ENCODE results near the gene KDM3A. TPM values are rescaled to one million over a fixed set of nuclear protein-coding genes. Genes with fewer than 3 reads are reported as not detected.

Gene KDM3A
- total RNA-seq, 2 donors from 2014 or later, result 86.5 to 204 TPM

DNA sequence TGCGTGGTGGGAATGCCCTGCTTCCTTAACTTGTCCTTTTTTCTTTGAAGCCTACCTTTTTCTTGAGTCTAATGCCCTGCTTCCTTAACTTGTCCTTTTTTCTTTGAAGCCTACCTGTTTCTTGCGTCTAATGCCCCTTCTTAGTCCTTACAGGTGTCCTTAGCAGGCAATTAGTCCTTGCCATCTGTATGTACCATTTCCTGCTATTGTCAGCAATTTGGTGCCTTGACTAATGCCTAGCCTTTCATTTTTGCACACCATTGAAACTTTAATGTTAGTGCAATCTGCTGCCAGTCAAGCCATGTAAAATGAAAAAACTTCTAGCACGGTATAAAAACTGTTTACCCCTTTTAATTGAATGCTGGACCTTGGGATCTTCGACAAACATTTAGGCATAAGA lies 4.3 kb downstream of the KDM3A start:
- ATAC-seq (replicated peaks), result no peak
- Mint-ChIP-seq H3K36me3 (ENCODE audit: low read depth) (peaks cover 97% of the 10 kb centered on the region), H3K4me3 (peak overlapping the region; percentile 97), H3K9me3 (peaks cover 3% of the 10 kb centered on the region), H3K4me1 (peaks cover 61% of the 10 kb centered on the region), H3K27me3 (no peaks in the 10 kb centered on the region), H3K27ac (peak overlapping the region; percentile 2)

DNA sequence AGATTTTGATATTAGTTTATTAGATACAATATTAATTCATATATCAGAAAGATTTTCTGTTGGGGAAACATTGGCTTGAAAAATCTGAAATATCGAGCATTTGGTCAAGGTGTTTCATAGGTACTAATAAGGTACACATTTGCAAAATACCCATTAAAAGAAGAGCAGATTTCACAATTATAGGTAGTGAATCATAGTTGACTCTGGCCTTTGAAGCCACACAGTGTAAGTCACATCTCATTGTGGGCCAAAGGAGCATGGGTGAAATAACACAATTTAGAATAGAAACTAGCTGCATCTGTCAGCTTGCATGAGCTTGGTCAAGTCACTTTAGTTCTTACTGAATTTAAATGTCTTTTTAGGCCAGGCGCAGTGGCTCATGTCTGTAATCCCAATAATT lies 4.9 kb downstream of the KDM3A start:
- Mint-ChIP-seq H3K9me3 (no peaks in the 10 kb centered on the region), H3K36me3 (ENCODE audit: low read depth) (peaks cover 97% of the 10 kb centered on the region), H3K27me3 (no peaks in the 10 kb centered on the region), H3K4me3 (peak overlapping the region; percentile 97), H3K27ac (no peak overlapping the region), H3K4me1 (peaks cover 57% of the 10 kb centered on the region)
- ATAC-seq (replicated peaks), result peak; percentile 7

DNA sequence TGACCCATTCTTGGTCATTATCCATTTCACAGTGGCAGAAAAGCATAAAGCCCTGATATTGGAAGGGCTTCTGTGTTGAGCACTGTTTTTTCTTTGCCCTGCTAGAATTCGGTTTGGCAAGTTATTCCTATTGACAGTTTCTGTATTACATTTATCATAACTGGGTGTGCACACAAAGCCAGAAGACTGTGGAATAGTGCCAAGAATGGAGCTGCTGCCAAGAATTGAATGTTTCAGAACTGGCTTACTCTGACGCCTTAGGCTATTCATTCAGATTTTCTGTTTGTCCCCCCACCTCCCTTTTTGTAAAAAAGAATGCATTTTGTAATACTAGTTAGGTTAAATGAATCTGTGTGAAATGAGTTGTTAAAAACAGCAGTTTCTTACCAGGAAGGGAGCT lies 12.7 kb downstream of the KDM3A start:
- Mint-ChIP-seq H3K9me3 (no peaks in the 10 kb centered on the region), H3K4me3 (no peak overlapping the region), H3K36me3 (ENCODE audit: low read depth) (peaks cover 100% of the 10 kb centered on the region), H3K4me1 (peaks cover 16% of the 10 kb centered on the region), H3K27ac (no peak overlapping the region), H3K27me3 (no peaks in the 10 kb centered on the region)
- no peak for ATAC-seq (replicated peaks)

DNA sequence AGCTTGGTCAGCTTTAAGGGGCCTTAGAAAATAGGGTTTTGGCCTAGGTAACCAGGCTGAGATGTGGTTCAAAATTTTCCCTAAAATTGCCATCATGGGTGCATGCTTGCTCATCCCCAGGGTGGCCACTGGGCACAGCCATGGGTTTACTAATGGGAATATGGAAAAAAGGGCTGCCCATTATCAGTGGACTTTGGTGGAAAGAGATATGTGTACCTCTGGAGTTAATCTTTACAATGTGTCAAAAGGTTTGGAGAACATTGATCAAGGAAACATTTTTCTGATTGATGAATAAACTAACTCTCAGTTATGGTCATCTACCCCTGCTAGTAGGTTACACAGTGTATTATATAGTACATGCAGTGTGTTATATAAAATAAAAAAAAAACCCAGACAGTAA lies 13.1 kb downstream of the KDM3A start:
- H3K27me3 Mint-ChIP-seq, result no peaks in the 10 kb centered on the region
- H3K36me3 Mint-ChIP-seq (ENCODE audit: low read depth), result peaks cover 100% of the 10 kb centered on the region
- no peak overlapping the region for H3K4me3 Mint-ChIP-seq
- ATAC-seq (replicated peaks), result no peak
- H3K4me1 Mint-ChIP-seq, result peaks cover 16% of the 10 kb centered on the region
- no peaks in the 10 kb centered on the region for H3K9me3 Mint-ChIP-seq
- no peak overlapping the region for H3K27ac Mint-ChIP-seq

DNA sequence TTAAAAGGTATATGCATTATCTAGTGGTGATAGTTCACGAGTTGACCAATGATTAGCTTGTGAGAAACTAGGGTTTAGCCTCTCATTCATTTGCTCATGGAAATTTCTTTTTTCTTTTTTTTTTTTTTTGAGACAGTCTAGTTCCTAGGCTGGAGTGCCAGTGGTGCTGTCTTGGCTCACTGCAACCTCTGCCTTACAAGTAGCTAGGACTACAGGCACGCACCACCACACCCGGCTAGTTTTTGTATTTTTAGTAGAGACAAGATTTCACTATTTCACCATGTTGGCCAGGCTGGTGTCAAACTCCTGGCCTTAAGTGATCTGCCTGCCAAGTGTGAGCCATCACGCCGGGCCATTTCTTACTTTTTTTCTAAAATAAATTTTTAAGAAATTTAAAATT lies 14.0 kb downstream of the KDM3A start:
- Mint-ChIP-seq H3K4me1 (peaks cover 18% of the 10 kb centered on the region), H3K27me3 (no peaks in the 10 kb centered on the region), H3K9me3 (no peaks in the 10 kb centered on the region), H3K36me3 (ENCODE audit: low read depth) (peaks cover 100% of the 10 kb centered on the region), H3K4me3 (no peak overlapping the region), H3K27ac (no peak overlapping the region)
- no peak for ATAC-seq (replicated peaks)

DNA sequence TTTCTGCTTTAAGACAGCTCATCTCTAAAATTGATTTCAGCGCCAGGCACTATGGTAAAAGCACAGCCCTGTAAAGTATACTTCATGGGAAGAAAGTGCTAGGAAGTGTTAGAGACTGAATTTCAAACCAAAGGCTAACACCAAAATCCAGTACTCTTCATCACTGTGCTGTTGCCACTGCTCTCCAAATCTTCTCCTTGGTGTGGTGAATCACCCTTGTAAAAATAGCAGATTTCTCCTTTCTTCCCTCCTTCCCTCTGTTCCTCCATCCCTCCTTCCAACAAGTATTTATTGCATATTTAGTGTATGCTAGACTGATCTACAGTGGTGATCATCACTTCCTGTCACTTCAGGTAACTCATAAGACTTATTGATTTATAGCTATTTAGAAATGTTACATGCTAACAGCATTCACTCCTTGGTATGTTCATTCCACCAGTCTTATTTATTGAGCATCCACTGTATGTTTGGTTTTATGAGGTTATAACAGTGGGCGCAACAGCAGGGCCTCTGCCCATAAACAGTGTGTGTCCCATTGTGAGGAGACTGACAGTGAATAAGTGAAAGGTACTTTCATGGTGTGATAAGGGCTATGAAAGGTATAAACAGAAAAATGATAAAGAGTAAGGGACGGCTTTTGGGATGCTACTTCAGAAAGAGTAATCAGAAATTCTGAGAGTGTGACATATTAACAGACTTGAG lies 20.0 kb downstream of the KDM3A start:
- H3K9me3 Mint-ChIP-seq, result no peaks in the 10 kb centered on the region
- no peaks in the 10 kb centered on the region for H3K27me3 Mint-ChIP-seq
- H3K4me3 Mint-ChIP-seq, result no peak overlapping the region
- peaks cover 100% of the 10 kb centered on the region for H3K36me3 Mint-ChIP-seq (ENCODE audit: low read depth)
- no peak overlapping the region for H3K27ac Mint-ChIP-seq
- H3K4me1 Mint-ChIP-seq, result peaks cover 39% of the 10 kb centered on the region
- ATAC-seq (replicated peaks), result no peak

DNA sequence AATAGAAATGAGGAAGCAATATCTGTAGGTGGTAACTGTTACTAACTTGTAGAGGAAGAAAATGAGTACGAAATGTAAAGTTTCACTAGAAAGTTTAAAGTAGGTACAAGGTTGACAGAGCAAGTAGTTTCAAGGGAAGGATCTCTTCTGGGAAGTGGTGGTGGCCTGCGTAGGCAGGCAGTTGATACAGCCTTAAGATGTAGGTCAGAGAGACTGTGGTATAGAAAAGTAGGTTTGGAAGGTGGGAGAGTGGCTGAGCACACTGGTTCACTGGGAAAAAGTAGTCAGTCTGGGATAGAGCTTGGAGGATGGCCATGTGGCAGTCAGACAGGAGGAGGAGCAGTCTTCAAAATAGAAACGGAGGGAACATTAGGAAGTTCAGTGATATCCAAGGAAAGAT lies 23.5 kb downstream of the KDM3A start:
- peaks cover 100% of the 10 kb centered on the region for H3K36me3 Mint-ChIP-seq (ENCODE audit: low read depth)
- no peaks in the 10 kb centered on the region for H3K9me3 Mint-ChIP-seq
- no peaks in the 10 kb centered on the region for H3K27me3 Mint-ChIP-seq
- H3K27ac Mint-ChIP-seq, result peak overlapping the region; percentile 31
- peak; percentile 85 for ATAC-seq (replicated peaks)
- H3K4me3 Mint-ChIP-seq, result peak overlapping the region; percentile 45
- H3K4me1 Mint-ChIP-seq, result peaks cover 48% of the 10 kb centered on the region

DNA sequence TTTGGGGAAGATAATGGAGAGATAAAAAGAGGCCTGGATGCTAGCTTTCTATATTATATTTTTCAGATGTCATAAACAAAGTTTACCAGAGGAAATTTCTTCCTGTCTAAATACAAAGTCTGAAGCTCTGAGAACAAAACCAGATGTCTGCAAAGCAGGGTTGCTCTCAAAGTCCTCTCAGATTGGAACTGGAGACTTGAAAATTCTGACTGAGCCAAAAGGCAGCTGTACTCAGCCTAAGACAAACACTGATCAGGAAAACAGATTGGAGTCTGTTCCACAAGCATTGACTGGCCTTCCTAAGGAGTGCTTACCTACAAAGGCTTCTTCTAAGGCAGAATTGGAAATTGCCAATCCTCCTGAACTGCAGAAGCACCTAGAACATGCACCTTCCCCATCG lies 25.1 kb downstream of the KDM3A start:
- H3K36me3 Mint-ChIP-seq (ENCODE audit: low read depth), result peaks cover 99% of the 10 kb centered on the region
- no peak overlapping the region for H3K4me3 Mint-ChIP-seq
- H3K27me3 Mint-ChIP-seq, result no peaks in the 10 kb centered on the region
- no peak for ATAC-seq (replicated peaks)
- H3K9me3 Mint-ChIP-seq, result no peaks in the 10 kb centered on the region
- peaks cover 45% of the 10 kb centered on the region for H3K4me1 Mint-ChIP-seq
- no peak overlapping the region for H3K27ac Mint-ChIP-seq

DNA sequence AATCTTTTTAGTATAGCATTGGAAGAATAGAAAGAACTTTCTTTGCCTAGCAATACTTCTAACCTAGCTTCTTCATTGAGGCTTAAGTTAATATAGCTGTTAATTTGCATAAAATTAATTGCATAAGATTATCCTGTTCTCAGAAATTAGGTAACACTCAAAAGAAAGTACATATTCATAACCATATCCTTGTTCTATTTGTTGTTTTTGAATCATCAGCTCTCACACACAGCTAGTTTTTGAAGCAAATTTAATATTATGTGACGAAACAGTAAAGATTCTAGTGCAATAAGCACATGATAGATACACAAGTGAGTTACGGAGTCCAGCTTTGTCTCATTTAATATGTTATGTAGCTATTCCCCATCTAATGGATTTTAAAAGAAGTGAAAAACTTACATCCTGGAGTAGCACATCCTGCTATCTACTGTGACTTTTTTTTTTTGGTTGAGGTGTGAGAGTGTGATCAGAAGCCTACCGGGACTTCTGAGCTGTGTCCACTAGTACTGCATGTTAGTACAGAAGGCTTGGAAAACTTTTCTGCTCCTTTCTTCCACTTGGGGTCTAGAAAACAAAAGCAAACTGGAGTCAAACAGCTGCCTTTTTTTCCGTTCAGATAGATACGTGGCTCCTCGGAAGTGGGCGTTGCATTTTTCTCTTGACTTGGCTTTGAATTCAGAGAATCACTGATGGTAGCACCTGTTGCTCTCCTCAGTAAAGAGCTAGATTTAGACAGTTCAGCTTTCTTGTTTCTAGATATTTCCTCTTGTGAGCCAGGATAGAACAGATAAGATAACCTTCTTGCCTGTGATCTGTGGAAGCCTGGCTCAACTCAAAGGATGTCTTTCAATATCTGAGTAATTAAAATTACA lies 27.2 kb downstream of the KDM3A start:
- Mint-ChIP-seq H3K9me3 (no peaks in the 10 kb centered on the region), H3K27ac (peak overlapping the region; percentile 83), H3K36me3 (ENCODE audit: low read depth) (peaks cover 99% of the 10 kb centered on the region), H3K27me3 (no peaks in the 10 kb centered on the region), H3K4me1 (peaks cover 49% of the 10 kb centered on the region), H3K4me3 (peak overlapping the region; percentile 83)
- ATAC-seq (replicated peaks), result peak; percentile 56

DNA sequence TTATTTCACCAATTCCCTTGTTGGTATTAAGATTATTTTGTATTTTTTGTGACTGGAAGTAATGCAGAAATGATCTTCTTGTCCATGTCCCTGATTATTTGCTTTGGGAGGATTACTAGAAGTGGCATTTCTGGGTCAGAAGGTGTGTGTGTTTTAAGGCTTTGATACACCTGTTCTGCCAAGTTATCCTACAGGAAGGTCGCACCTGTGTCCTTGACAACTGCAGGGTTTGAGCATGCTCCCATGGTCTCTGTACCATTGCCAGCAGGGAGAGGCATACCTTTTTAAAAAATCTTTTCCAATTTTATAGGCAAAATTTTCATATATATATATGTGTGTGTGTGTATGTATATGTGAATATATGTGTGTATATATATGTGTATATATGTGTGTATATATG lies 29.7 kb downstream of the KDM3A start:
- no peaks in the 10 kb centered on the region for H3K9me3 Mint-ChIP-seq

DNA sequence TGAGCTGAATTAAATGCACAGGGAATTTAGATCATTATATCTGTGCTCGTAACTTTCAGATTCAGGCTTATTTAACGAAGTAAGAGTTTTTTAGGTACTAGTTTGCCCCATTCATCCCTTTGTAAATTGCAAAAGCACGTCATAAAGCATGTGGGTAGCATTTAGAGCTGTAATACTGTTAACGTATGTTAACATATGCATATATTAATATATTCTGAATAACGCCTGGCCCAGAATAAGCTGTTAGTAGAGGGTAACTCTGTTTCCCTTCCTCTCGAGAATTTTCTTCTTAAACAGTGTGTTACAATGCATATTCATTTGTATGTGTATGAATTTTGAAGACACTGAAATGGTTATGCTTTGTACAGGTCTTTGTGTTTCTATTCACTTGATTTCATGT lies 30.5 kb downstream of the KDM3A start:
- no peaks in the 10 kb centered on the region for H3K9me3 Mint-ChIP-seq
- H3K4me1 Mint-ChIP-seq, result peaks cover 44% of the 10 kb centered on the region
- H3K36me3 Mint-ChIP-seq (ENCODE audit: low read depth), result peaks cover 98% of the 10 kb centered on the region
- no peaks in the 10 kb centered on the region for H3K27me3 Mint-ChIP-seq
- no peak for ATAC-seq (replicated peaks)
- no peak overlapping the region for H3K4me3 Mint-ChIP-seq
- no peak overlapping the region for H3K27ac Mint-ChIP-seq

More for the DNA sequence above, 29.7 kb downstream of the KDM3A start:
- ATAC-seq (replicated peaks), result no peak
- Mint-ChIP-seq H3K27ac (no peak overlapping the region), H3K4me3 (no peak overlapping the region), H3K4me1 (peaks cover 44% of the 10 kb centered on the region), H3K36me3 (ENCODE audit: low read depth) (peaks cover 99% of the 10 kb centered on the region), H3K27me3 (no peaks in the 10 kb centered on the region)

DNA sequence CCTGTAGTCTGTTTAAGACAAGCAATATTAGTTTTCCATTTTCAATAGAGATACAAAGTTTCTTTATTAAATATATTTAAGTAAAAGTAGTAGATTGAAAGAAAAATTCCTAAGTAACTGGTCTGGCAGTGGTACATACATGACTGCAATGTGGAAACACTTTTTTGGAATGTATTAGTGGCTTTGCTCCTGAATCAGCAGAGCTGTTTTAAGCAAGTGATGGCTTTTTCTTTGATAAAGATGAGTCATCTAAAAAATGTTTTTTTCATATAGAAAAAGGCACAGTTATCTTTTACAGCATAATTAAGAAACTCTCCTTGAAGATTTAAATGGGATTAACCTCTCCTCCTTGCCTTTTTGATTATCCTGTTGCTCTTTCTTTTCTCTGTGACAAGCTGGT lies 34.9 kb downstream of the KDM3A start:
- H3K4me3 Mint-ChIP-seq, result no peak overlapping the region
- H3K27me3 Mint-ChIP-seq, result no peaks in the 10 kb centered on the region
- peaks cover 98% of the 10 kb centered on the region for H3K36me3 Mint-ChIP-seq (ENCODE audit: low read depth)
- no peak overlapping the region for H3K27ac Mint-ChIP-seq
- peaks cover 40% of the 10 kb centered on the region for H3K4me1 Mint-ChIP-seq
- ATAC-seq (replicated peaks), result no peak
- no peaks in the 10 kb centered on the region for H3K9me3 Mint-ChIP-seq

DNA sequence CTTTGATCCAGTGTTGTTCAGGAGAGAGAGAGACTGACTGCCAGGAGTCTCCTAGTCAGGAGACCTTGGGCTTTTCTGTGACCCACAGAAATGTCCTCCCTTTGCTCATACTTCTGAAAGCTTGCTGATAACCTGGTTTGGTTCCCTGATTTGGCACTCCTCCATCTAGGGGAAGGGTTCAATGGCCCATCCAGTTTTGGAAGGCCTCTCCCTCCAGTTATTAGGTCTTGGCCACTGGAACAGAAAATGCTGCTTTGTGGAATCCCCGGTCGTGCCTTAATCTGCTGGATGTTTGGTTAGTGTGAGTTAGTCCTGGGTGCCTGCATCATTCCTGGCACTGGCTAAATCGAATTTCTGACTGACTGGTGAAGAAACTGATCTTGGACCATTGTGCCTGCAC lies 35.7 kb downstream of the KDM3A start:
- Mint-ChIP-seq H3K36me3 (ENCODE audit: low read depth) (peaks cover 99% of the 10 kb centered on the region), H3K4me1 (peaks cover 38% of the 10 kb centered on the region), H3K4me3 (no peak overlapping the region), H3K27ac (no peak overlapping the region), H3K27me3 (no peaks in the 10 kb centered on the region), H3K9me3 (no peaks in the 10 kb centered on the region)
- no peak for ATAC-seq (replicated peaks)

DNA sequence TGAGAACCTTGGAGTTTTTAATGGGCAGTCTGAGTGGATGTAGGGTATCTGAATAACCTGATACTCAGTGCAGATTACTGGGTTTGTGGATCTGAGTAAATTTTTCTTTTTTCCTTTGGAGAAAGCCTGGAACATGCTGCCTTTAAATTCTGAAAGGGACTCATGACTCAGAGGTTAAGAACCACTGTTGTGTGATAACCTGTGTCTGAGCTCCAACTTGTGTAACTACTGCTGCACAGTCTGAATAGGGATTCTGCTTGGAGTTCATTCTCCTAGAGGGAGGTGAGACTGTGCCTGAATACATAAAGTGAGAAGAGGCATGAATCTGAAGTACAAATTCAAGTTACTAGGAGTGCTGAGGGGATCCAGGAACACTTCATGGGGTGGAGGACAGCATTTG lies 36.2 kb downstream of the KDM3A start:
- Mint-ChIP-seq H3K4me1 (peaks cover 38% of the 10 kb centered on the region), H3K36me3 (ENCODE audit: low read depth) (peaks cover 99% of the 10 kb centered on the region), H3K9me3 (no peaks in the 10 kb centered on the region), H3K4me3 (no peak overlapping the region), H3K27ac (no peak overlapping the region), H3K27me3 (no peaks in the 10 kb centered on the region)
- no peak for ATAC-seq (replicated peaks)

DNA sequence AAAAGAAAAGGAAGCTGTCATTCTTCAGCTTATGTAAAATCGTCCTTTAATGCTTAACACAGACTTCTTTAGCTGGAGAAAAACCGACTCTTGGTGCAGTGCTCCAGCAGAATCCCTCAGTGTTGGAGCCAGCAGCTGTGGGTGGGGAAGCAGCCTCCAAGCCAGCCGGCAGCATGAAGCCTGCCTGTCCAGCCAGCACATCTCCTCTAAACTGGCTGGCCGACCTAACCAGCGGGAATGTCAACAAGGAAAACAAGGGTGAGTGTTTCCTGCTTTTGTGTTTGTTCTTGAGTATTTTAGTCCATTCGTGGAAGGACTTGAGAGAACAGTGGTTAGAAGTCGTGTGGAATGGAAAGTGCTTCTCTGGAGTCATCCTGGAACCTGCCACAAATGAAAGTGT lies 38.9 kb downstream of the KDM3A start:
- Mint-ChIP-seq H3K36me3 (ENCODE audit: low read depth) (peaks cover 99% of the 10 kb centered on the region), H3K9me3 (no peaks in the 10 kb centered on the region), H3K27me3 (no peaks in the 10 kb centered on the region), H3K27ac (no peak overlapping the region), H3K4me1 (peaks cover 42% of the 10 kb centered on the region), H3K4me3 (no peak overlapping the region)
- ATAC-seq (replicated peaks), result no peak

Measured in activated T-helper 17 cell treated with anti-CD3 and anti-CD28 coated beads, Interleukin-2, amount 50 U/mL, for 72 hours (primary cell).